Measurements from ENCODE around the gene SEMA3A.

Gene SEMA3A

DNA sequence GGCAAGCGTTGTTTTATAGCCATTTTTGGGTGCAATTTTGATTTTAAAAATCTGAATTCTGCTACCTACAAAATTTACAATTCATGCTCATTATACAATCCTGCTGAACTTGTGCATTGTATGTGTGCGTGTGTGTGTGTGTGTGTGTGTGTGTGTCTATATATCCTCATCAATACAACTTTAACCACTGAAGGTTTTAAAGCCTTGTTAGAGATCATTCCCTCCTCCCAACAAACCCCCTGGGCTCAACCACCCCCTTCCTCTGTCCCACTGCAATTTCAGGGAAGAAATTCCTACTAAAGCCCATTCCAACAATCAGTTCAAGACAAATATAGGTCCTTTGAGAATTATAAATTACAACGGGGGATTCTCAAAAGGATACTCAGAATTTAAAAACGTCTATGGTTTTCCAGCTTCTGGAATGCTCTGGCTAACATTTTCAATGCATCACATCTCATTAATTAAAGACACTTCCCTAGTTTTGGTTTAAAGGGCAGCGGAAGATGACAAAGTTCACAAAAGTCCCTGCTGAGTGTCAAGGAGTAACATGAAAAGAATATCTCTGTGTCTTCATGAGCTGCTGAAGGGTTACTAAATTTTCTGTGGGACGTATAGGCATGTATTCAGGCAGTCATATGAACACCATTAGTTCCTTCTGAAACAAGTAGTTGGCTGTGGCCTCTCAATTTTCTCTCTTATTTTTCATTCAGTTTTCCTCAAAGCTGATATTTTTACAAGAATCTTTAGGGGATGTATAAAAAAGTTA is 889 bp upstream of the SEMA3A start:
- FAIRE-seq, result no peak

DNA sequence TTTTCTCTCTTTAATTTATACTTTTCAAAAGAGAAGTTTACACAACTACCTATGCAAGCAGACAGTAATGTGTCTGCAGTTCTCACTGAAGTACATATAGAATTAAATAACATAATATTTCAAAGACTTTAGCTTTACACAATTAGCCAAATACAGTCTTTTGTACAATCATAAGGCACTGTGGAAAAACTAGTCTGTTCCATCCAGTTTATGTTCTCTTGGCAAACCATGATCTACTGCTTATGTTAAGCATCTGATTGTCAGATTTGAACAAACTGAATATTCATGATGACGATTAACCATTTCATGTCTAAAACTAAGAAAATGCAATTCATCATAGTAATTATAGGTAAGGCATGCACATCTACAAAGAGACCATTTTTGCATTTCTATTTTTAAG is 842 bp downstream of the SEMA3A start:
- no peak for FAIRE-seq

DNA sequence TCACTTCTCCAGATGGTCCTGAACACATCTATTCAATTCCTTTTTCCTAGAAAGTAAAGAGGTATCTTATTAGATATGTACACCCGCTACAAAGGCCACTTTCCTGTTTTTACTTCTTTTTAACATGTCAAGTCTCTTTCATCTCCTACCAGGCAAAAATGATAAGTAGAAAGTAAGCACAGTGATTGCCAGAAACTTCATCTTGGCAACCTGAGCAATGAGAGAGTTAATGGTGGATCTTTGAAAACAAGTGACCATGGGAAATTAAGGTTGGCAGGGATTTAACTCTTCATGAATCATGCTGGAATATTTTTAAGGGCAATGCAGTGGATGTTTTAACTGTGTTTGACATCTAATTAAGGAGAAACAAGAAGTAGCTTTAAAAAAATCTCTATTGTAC is 2.7 kb downstream of the SEMA3A start:
- FAIRE-seq, result no peak

DNA sequence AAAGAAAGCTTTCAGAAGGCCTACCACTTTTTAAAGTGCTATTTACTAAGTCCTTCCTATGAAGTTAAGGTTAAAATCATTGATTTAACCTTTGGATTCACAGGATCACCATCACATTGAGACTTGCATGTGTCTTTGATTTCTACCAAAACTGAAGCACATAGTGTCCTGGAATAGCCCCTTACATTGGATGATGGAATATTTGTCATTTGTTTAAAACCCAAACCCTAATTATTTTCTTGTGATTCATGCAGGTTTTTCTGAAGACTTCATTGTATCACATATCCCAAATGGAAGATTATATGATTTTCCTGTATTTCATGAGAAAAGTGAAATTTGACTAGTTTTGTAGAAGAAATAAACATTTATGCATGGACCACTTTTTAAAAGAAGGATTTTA is 3.3 kb downstream of the SEMA3A start:
- FAIRE-seq, result no peak

DNA sequence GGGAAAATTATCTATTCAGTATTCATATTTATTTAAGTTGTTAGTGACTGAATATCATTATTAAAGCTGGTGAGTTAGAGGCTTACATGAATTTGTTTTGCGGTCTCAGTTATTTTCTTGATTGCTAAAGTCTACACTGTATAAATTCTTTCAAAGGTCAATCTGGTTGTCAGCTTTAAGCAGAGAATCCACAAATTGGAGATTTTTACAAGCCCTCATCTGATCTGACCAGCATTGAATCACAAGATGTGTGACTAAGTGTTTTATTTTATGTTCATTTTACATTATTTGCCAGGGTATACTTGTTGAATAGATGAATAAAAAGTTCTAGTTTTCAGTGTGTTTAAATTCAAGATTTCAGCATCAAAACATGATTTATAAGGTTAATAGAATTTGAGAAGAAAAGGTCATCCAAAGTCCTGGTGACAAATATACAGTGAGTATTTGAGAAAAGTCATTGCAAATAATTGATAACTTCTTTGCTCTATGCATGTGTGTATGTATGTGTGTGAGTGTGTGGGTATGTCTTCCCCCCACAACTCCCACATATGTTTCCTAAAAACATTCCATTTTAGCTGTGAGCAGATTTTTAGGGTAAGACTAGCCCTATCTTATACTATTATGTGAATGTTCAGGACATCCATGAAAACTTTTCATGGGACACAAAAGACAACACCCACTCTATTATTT is 4.4 kb downstream of the SEMA3A start:
- FAIRE-seq, result no peak

DNA sequence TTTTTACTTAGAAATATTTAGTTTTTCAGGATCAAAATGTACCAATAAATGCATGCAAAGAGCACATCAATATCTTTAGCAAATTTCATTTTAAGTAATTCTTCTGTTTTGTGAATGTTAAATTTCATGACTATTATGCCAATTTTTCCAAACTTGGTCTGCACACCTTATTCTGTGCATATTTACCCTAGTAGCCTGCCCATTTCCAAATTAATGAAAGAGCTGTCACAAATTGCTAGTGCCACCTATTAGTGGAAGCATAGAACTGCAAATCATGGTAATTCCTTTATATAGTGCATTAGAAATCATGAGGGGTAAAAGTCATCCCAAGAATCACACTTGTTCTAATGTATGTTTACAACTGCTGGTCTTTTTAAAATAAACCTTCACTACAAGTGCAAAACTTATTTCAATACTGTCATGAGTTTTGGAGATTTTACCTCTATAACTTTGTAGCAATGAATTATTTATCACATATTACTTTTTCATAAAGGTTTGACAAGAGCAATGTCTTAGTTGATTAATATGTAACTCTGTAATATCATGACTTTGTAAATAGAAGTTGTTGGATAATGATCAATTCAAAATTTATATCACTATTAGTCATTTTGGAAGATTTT is 5.7 kb downstream of the SEMA3A start:
- FAIRE-seq, result no peak

DNA sequence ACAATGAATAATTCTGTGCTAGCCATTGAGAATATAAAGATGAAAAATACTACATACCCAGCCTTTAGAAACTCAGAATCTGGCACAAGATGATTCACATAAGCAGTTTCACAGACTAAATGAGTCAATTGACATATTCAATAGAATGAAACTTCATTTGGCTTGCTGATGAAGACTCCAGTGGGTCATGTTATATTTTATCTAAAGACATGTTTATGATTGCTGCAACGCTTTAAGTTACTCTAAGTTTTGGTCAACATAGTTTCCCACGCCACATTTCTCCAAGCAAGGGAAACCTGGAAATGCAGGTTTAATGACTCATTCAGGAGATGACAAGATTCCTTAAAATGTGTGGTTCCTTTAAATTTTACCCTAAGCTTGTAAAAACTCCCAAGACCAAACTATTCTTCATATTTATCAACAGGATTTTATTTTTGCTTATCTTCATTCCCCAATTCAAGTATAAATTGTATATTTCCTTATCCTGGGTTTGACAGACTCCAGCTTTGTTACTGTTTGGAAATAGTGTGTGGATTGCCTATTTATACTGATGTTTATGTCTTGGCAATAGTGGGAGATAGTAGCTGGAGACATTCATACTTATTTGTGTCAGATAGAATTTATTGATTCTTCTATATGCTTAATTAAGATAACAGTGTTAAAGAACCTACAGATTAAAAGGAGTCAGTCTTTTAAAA is 6.6 kb downstream of the SEMA3A start:
- FAIRE-seq, result no peak

DNA sequence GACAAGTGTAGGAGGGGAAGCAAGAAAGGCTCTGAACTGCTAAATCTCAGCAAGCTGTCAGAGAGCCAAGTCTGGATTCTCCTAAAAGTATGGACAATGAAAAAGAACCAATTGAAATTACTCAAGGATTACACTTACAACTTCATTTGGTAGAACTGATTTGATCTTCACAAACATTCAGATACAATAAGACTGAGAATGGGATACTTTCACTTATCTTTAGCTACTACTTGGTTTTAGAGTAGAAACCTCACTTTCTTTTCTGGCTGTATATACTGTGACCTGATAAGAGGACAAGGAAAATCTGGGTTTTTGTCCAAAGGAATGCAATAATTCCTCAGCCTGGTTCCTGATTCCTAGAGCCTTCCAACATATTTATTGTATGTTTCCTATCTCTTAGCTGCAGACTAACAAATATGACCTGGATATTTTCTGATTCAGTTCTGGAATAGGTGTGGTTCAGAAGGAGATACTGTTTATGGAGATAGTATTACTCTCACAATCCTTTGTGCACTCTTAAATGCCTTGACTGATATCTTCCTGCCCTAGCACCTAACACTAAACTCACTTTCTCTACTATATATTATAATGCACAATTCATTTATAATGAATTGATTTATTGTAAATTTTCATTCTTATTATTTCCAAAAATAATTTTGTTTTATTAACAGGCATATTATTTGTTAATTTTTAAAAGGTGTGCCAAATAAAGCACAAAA is 7.3 kb downstream of the SEMA3A start:
- no peak for FAIRE-seq

DNA sequence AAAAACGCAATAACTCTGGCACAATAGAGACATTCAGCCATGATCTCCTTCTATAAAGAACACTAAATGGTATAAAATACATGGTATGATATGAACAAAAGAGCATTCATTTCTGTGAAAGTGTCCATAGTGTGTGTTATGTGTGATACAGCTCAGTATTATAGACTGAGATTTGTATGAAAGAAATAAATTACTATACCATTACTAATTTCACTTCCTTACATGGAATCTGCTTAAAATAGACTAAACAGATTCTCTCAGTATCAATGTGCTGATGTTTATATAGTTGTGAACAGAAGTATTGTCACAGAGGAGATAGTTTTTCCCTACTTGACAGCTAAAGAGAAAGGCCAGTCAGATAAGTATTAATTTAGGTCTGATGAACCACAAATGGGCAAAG is 10.8 kb downstream of the SEMA3A start:
- no peak for FAIRE-seq

DNA sequence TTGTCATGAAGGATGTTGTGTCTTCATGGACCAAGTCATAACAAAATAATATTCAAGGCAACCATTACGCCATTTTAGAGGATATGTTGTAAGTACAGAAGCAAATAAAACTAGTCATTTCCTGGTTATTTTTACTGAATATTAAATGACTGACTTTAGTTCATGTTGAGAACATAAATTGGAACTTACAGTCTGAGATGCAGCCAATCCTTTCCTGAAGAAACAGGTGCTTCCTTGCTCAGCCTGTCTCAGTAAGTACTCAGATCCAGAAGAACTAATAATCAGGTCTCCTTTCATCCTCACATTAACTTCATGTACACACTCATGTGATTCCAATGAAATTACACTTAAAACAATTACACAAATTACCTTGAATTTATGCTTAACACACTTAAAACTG is 12.3 kb downstream of the SEMA3A start:
- no peak for FAIRE-seq

DNA sequence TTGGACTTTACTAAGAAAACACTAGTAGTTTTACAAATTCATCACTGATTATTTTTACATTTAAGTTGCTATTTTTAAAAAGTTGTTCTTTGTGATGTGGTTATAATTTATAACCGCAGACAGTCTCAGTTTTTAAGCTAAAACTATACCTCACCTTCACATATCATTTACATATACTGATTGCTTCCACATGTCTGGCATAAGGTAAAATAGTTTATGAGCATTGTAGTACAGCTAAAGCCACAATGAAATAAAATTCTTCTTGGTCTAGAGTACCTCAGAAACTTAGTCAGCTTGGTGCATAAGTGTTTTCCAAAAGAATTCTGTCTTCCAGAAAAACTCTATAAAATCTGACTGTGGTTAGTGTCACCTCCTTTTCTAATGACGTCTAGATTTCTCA is 13.0 kb downstream of the SEMA3A start:
- FAIRE-seq, result no peak

DNA sequence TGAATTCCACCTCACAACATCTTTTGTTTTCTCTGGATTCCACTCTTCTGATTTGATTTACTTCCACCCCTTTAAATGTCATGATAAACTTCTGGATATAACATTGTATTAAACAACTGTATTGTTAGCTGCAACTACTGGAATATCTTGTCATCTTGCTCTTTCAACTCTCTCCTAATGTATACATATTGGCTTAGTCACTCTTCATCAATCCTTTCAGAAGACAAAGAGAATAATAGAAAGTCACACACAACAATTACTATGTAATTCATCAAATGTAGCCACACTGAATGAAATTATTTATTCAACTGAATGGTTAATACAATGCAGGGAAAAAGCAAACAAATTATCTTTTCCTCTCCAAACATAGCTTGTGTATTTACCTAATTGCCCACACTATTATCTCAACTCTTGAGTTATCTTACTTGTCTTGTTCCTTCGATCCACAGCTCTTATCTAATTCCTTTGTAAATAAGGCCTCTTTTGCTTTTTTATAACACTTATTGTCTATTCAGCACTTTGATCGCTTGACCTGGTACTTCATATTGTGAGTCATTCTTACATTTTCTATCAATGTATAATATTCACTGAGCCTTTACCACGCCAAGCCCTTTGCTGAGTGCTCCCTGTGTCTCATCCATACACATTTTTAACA is 16.7 kb downstream of the SEMA3A start:
- no peak for FAIRE-seq

DNA sequence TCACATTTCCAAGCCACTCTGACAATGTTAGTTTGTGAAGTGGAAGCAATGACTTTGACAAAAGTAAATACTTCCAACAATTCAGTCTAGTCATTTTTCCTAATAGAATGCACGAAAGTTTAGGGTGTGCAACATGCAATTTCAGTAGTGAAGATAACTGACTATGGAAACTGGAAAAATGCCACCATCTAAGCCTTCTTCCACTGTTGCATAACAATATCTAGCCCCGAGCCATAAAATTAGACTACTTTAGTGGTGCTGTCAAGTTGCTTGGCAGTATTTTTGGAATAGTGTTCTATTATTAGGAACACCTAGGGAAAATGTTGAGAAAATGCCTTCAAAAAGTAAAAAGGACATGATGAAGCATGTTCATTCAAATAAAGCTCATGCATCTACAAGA is 17.9 kb downstream of the SEMA3A start:
- FAIRE-seq, result no peak

DNA sequence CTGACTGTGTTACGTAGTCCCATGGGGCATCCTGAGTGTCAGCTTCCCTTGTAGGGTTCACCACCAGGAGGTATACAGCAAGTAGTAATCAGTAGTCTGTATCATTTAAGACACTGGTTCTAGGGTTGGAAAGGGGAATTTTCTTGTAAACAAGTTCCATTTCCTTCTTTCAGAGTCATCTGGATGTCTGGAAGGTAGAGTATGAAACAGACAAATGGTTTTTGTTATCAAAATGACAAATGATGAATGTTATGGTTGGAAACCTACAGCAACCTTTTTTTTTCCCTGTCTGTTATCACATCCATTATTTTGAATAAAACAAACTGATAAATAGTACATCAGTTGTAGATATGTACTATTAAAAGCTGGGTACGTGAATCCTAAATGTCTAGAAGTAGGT is 19.1 kb downstream of the SEMA3A start:
- FAIRE-seq, result no peak

DNA sequence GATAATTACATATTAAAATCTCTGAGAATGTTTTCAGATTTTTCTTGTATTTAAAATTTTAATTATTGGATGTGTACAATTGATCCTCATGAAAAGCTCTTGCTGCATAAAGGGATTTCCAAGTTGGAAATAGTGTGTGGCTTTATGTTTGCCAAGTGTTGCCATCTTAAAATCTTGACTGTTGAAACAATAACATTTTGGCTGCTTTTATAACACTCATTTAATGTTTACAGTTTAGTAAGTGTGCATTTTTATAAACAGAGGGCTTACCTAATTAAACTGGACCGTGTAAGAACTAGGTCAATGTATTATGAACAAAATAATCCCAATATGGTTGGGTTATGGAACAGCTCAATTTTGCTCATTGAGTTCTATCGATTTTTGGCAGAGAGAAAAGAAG is 23.9 kb downstream of the SEMA3A start:
- FAIRE-seq, result no peak

DNA sequence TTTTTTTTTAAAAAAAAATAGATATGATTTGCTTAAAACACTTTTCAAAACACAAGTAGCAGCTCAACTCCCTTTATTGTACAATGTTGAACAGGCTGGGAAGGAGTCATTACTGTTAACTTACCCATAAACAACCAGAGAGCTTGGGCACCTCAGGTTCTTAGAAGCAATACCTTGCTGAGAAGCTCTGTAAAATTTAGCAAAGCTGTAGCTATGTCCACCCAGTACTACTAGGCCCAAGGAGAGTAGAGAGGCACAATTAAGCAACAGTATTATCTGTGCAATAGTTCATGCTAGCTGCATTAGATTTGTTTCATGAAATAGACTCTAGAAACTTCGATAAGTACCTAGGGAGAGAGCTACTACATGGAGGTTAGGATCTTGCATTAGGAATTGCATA is 32.0 kb downstream of the SEMA3A start:
- no peak for FAIRE-seq

DNA sequence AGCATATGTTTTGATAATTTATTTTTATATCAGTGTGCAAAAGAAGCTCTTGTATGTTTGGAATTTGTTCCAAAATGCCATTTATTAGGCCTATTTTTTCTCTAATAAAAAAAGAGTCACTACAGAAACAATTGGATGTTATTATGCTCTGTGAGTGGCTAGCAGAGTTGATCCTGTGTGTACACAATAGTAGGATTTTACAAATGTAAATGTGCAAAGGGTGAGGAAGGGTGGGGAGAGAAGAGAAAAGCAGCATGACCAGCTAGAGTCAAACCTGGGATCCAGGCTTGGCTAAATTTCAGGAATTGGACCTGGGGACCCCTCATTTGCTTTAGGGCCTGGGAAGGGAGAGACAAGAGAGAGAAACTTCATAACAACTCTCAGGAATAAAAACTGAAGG is 32.5 kb downstream of the SEMA3A start:
- FAIRE-seq, result no peak

DNA sequence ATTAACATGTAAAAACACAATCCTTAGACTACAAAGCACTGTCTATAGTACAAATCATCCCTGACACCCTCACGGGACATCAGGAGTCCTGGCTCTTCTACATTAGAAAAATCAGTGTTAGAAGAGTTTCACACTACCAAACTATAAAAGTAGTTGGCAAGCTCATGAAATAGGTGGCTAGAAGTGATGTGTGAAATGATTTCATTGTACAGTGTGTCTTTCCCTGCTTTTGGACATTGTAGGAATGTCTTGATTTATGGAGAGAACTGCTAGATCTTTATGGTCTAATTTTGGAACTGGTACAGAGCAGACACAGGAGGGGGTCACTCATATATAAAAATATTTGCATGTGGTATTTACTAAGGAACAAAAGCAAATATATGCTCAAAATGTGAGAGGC is 33.2 kb downstream of the SEMA3A start:
- FAIRE-seq, result no peak

DNA sequence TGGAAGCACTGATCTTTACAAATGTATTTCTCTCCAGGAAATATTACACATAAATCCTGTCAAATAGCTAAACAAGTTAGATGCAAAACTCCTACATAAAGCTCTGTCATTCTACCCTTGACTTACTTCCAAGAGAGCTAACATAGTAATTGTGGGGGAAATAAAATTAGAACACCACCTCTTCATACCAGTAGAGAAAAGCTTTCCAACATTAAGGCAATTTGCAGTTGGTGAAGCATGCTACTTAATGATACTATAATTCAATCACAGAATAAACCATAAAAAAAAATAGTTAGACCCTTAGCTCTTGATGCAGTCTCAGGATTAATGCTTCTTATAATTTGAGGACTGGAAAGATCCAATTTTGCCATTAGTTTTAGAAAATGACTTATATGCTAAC is 35.2 kb downstream of the SEMA3A start:
- no peak for FAIRE-seq

DNA sequence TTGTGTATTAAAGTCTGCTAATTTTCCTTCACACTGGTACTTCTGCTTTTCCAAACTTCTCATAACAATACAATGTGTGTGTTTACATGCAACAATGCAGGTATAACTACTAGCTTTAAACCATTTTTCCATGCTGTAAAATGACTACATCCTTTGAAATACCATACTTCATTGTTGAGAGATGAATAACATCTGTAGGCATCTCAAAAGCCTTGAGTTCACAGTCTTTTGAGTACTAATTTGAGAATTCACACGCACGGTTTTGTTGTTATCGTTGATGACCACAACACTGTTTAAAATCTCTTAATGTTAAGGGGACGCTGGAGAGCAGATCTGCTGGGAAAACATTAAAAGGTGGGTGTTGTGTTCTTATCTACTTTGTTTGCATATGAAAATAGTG is 37.4 kb downstream of the SEMA3A start:
- FAIRE-seq, result no peak

DNA sequence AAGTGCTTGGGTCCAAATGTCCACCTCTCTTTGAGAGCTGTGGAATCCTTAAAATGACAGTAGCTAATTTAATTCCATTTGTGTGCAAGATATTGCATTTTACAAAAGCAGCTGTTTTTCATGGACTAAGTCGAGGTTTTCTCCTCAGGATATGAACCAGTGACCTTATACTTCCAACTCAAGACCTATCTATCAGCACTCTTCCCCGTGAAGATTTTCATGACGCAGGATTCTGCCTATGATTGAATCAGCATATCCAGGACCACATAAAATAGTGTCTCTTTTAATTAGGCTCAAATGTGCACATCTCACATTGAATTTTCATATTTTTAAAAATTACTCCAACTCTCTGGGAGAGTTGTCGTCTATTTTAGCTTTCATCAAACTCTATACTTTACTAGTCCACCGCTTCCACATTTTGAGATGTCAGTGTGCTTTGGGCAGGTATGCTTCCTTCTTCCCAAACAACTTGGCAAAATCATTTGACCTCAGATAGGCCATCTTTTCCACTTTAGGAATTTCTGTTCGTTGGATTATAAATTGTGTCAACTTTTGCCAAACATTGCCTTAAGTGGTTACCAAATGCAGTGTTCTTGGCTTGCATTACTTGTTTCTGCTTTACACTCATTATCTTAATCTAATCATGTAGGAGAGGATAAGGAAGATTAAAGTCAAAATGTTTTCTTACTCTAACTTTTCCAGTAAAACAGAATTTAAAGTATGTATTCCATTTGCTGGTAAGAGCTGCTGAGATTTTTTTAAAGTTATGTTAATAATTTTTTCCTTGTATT is 39.4 kb downstream of the SEMA3A start:
- no peak for FAIRE-seq

DNA sequence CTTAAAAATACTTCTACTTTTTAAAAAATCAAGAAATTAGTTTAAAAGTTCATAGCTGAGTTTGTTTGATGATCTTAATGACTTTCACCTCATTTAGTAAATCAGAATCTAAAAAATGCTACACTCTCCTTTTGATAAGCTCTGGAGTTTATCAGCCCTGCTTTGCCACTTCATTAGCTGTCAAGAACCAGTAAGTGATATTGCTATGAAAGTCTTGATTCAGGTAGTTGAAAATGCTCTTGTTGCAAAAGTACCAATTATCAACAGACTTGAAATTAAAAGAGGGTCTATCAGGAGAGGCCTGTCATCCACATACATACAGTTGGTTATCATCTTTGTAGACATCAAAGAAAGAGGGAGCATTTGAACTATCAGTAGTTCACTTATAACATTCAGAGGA is 41.6 kb downstream of the SEMA3A start:
- no peak for FAIRE-seq

Data from A204.1 (cell line).